Measurements from ENCODE around the gene OLFM4. TPM values are rescaled to one million over a fixed set of nuclear protein-coding genes. Genes with fewer than 3 reads are reported as not detected.
A peak's percentile ranks its signal among the peaks of the same experiment; 100 is the strongest.

The OLFM4 gene
- total and polyA plus RNA-seq, 2 of the 8 experiments (the other 6 are each of a cell fraction or from before 2014, with no cell fraction given): not detected

DNA sequence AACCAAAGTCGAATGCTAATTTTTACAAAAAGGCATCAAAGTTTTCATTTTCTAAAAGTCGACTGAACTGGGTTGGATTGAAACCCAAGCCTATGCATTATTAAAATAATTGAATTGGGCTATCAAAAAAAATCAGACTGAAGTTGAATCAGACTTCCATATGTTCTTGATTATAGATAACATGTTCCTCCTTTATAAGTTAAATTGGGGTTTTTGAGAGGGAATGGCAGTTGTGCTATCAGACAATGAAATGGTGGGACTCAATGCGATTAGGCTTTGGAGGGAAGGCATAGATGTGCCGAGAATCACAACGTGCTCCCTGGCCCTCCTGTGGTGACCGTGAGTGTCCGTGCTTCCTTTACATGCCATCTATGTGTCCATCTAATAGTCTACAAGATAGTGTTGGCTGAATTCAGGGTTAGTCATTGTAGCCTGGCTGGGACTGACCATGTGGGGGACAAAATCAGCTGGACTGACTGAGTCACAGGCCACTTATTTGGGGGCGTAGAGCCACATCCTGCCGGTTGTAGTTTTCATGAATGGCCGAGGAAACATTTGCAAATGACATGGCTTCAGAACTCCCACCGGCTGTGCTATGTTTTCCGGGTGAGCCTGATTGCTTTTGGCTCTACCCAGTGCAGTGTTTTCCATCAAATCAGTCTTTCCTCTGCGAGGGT is 37.1 kb upstream of the OLFM4 start:
- H3K14ac ChIP-seq (ENCODE audit: insufficient read length): no peak overlapping the region
- no peak overlapping the region for H4K91ac ChIP-seq (replicated peaks; ENCODE audit: insufficient read length, low read length)
- H2BK15ac ChIP-seq (ENCODE audit: low read length): no peak overlapping the region
- no peaks in the 10 kb centered on the region; the same call in 1 of the 2 replicates for H3K23me2 ChIP-seq (ENCODE audit: low read depth, low read length)
- H3K4me2 ChIP-seq (ENCODE audit: insufficient read depth in 1 of 2, low read depth in 2 of 2, low read length in 2 of 2): no peak overlapping the region
- no peaks in the 10 kb centered on the region for H3K79me2 ChIP-seq (ENCODE audit: control insufficient read depth in 1 of 2, insufficient read depth in 2 of 2, low read length in 2 of 2)
- peak overlapping the region; percentile 73 for H2AFZ ChIP-seq (ENCODE audit: low read length)
- no peak overlapping the region for H3K9ac ChIP-seq (replicated peaks in 1 of 4; ENCODE audit: extremely low read depth in 1 of 4, low read depth in 3 of 4, low read length in 3 of 4)
- no peak overlapping the region for H4K5ac ChIP-seq (ENCODE audit: insufficient read length, low read depth, low read length)
- no peak overlapping the region for H3K4ac ChIP-seq (replicated peaks; ENCODE audit: insufficient read length, low read depth, low read length)
- H4K20me1 ChIP-seq (replicated peaks in 1 of 2; ENCODE audit: control insufficient read depth in 1 of 2, insufficient read depth in 2 of 2, low read length in 2 of 2): no peaks in the 10 kb centered on the region
- no peak overlapping the region for H3K27ac ChIP-seq (ENCODE audit: low read depth, low read length)
- H3K23ac ChIP-seq (ENCODE audit: insufficient read length): no peak overlapping the region
- no peak overlapping the region for H4K8ac ChIP-seq (ENCODE audit: extremely low read depth, insufficient read depth, low read length)
- CTCF ChIA-PET (ENCODE audit: partially characterized antibody): interaction anchor here (0.6 to 4.7 kb wide), 3 partner anchors 23 to 160 kb away, joined by 3 to 21 read pairs (median 3); no protein-coding TSS in a partner anchor
- H3K79me1 ChIP-seq (ENCODE audit: low read depth, low read length): no peaks in the 10 kb centered on the region
- 82% methylated on average over 13 of the region's 13 CpGs; no CpG with 5 or more reads in 1 of the 2 experiments for WGBS, 2 experiments (ENCODE audit: extremely low coverage in 1 of 2, insufficient coverage in 1 of 2, insufficient read length in 1 of 2, insufficient replicate concordance in 2 of 2, low coverage in 1 of 2, low lambda C conversion rate in 2 of 2, missing lambda C conversion rate in 1 of 2)
- TF ChIP-seq RBBP5 (IDR thresholded peaks at IDR 0.05; ENCODE audit: borderline replicate concordance, low read depth, low read length): no peak
- TF ChIP-seq, protein P1, sequence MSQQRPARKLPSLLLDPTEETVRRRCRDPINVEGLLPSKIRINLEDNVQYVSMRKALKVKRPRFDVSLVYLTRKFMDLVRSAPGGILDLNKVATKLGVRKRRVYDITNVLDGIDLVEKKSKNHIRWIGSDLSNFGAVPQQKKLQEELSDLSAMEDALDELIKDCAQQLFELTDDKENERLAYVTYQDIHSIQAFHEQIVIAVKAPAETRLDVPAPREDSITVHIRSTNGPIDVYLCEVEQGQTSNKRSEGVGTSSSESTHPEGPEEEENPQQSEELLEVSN (IDR thresholded peaks at IDR 0.05): peak; percentile 43; the same call in 1 of the 2 replicates
- peaks cover 0 to 19% (median 7%) of the 10 kb centered on the region in 4 experiments; a peak in 5 of 7 replicates for H3K4me1 ChIP-seq (replicated peaks in 1 of 4; ENCODE audit: control insufficient read depth in 3 of 4, insufficient read depth in 4 of 4, low read length in 3 of 4)
- no peak for FAIRE-seq
- no peak overlapping the region for H2BK5ac ChIP-seq (ENCODE audit: low read depth, low read length)
- no peaks in the 10 kb centered on the region for H3K36me3 ChIP-seq (ENCODE audit: control insufficient read depth in 2 of 4, insufficient read depth in 4 of 4, low read length in 3 of 4)
- H3K9me3 ChIP-seq (ENCODE audit: insufficient read depth in 2 of 2, low read depth in 1 of 2, low read length in 1 of 2): no peaks in the 10 kb centered on the region
- H2AK5ac ChIP-seq (ENCODE audit: low read depth, low read length): no peak overlapping the region; the same call in 1 of the 2 replicates
- H3K4me3 ChIP-seq (ENCODE audit: extremely low read depth in 1 of 4, insufficient read depth in 2 of 4, low read depth in 3 of 4, low read length in 4 of 4): no peak overlapping the region
- H2BK20ac ChIP-seq (ENCODE audit: low read length): no peak overlapping the region
- no peak overlapping the region for H2BK120ac ChIP-seq (replicated peaks; ENCODE audit: low read depth, low read length)
- no peak overlapping the region for H2BK12ac ChIP-seq (ENCODE audit: low read depth, low read length)
- H3K18ac ChIP-seq (ENCODE audit: extremely low read depth, low read length): 0 out of 2 replicates have a peak overlapping the region, but pooled peaks have one; percentile 1
- POLR2A ChIA-PET (ENCODE audit: partially characterized antibody): no interaction called here
- no peak for DNase-seq (ENCODE audit: low read depth in 1 of 2, low spot score in 2 of 2)
- H3K56ac ChIP-seq (replicated peaks; ENCODE audit: insufficient read length, low read depth, low read length): no peak overlapping the region
- no peaks in the 10 kb centered on the region for H3K27me3 ChIP-seq (replicated peaks in 1 of 4; ENCODE audit: control insufficient read depth in 3 of 4, extremely low read depth in 1 of 4, insufficient read depth in 3 of 4, low read length in 3 of 4)
